Neural cell (in vitro differentiated cells): ENCODE data around the gene GATAD2A. TPM values are rescaled to one million over a fixed set of nuclear protein-coding genes. Genes with fewer than 3 reads are reported as not detected.

Experiments
- H2AFZ ChIP-seq: fragments of 200-600, 300-800 bp; sonication (generic), shearing (Covaris generic); 2 replicates; pipeline ENCODE4 v1.6.0; 2014; ENCODE audit warnings: low read depth, mild to moderate bottlenecking, antibody characterized with exemption, low read length, moderate library complexity
- H3F3A ChIP-seq: fragments of 200-600 bp; shearing (Covaris generic); 2 replicates; pipeline ENCODE4 v1.6.1; 2016; ENCODE audit warnings: mild to moderate bottlenecking, moderate library complexity, mixed read lengths, antibody characterized with exemption, low read length; ENCODE audit not compliant: insufficient read depth, poor library complexity, severe bottlenecking
- H3K27ac ChIP-seq: fragments of 200-600, 300-800 bp; sonication (generic), shearing (Covaris generic); 2 replicates; pipeline ENCODE4 v1.5.1; 2014; ENCODE audit warnings: mild to moderate bottlenecking, low read length, moderate library complexity
- H3K27me3 ChIP-seq: fragments of 300-800, 200-600 bp; sonication (generic), shearing (Covaris generic); 2 replicates; pipeline ENCODE4 v1.6.0; 2014; ENCODE audit warnings: mild to moderate bottlenecking, low read depth, low read length, moderate library complexity; ENCODE audit not compliant: insufficient read depth
- H3K36me3 ChIP-seq: fragments of 300-800, 200-600 bp; sonication (generic), shearing (Covaris generic); 2 replicates; pipeline ENCODE4 v1.5.1; 2014; ENCODE audit warnings: mild to moderate bottlenecking, antibody characterized with exemption, low read length, moderate library complexity; ENCODE audit not compliant: insufficient read depth
- H3K4me2 ChIP-seq: fragments of 300-800, 200-600 bp; sonication (generic), shearing (Covaris generic); 2 replicates; pipeline ENCODE4 v1.6.0; 2014; ENCODE audit warnings: mild to moderate bottlenecking, low read length
- H3K4me3 ChIP-seq: fragments of 300-800, 200-600 bp; sonication (generic), shearing (Covaris generic); 2 replicates; pipeline ENCODE4 v1.5.1; 2014; ENCODE audit warnings: mild to moderate bottlenecking, low read length, moderate library complexity
- H3K79me2 ChIP-seq: fragments of 200-600 bp; shearing (Covaris generic); replicated peaks from 2 replicates; pipeline ENCODE4 v1.6.0; 2014; ENCODE audit warnings: mild to moderate bottlenecking, low read length, moderate library complexity; ENCODE audit not compliant: insufficient read depth
- H3K9ac ChIP-seq: fragments of 300-800, 200-600 bp; sonication (generic), shearing (Covaris generic); 2 replicates; pipeline ENCODE4 v1.6.1; 2016; ENCODE audit warnings: mild to moderate bottlenecking, low read length, mixed read lengths
- H3K9me2 ChIP-seq: fragments of 200-600 bp; shearing (Covaris generic); 2 replicates; pipeline ENCODE4 v1.6.1; 2016; ENCODE audit warnings: mild to moderate bottlenecking, low read length, mixed read lengths; ENCODE audit not compliant: insufficient read depth
- H3K9me3 ChIP-seq: fragments of 200-600, 300-800 bp; sonication (generic), shearing (Covaris generic); 2 replicates; pipeline ENCODE4 v1.6.1; 2016; ENCODE audit warnings: mild to moderate bottlenecking, mixed run types, low read length, moderate library complexity, mixed read lengths
- H4K20me1 ChIP-seq: fragments of 200-600 bp; shearing (Covaris generic); 2 replicates; pipeline ENCODE4 v1.6.1; 2016; ENCODE audit warnings: mild to moderate bottlenecking, mixed run types; ENCODE audit not compliant: insufficient read depth
- CTCF ChIP-seq: fragments of 450-650 bp; IDR thresholded peaks from 2 replicates; pipeline ENCODE4 v1.5.1; 2014; ENCODE audit warnings: antibody characterized with exemption, mild to moderate bottlenecking, moderate library complexity; ENCODE audit not compliant: poor library complexity, severe bottlenecking
- EP300 ChIP-seq: fragments of 450-650 bp; conservative IDR thresholded peaks from 2 replicates; pipeline ENCODE4 v1.6.1; 2014; ENCODE audit warnings: antibody characterized with exemption, mild to moderate bottlenecking, moderate library complexity; ENCODE audit not compliant: poor library complexity, severe bottlenecking
- POLR2AphosphoS5 ChIP-seq: IDR thresholded peaks from 2 replicates; pipeline ENCODE4 v1.6.1; 2012
- RAD21 ChIP-seq: fragments of 450-650 bp; conservative IDR thresholded peaks from 2 replicates; pipeline ENCODE4 v1.6.1; 2014; ENCODE audit warnings: antibody characterized with exemption, mild to moderate bottlenecking, moderate library complexity
- REST ChIP-seq: IDR thresholded peaks from 2 replicates; pipeline ENCODE4 v1.6.1; 2012; ENCODE audit warnings: borderline replicate concordance
- SMC3 ChIP-seq: fragments of 450-650 bp; conservative IDR thresholded peaks from 2 replicates; pipeline ENCODE4 v1.6.1; 2014; ENCODE audit warnings: antibody characterized with exemption, mild to moderate bottlenecking, moderate library complexity; ENCODE audit not compliant: poor library complexity
- TAF1 ChIP-seq: IDR thresholded peaks from 2 replicates; pipeline ENCODE4 v1.6.1; 2012; ENCODE audit warnings: low read depth
- polyA plus RNA-seq: library from polyadenylated mRNA; depleted of rRNA; stranded (reverse); fragments of >200 nt; gene quantifications from 2 replicates; pipeline ENCODE4 v1.2.3, GENCODE V29; 2014

GATAD2A gene
- polyA plus RNA-seq, 1 donor from 2014 or later, result 13.9 TPM

- Histone ChIP-seq H3K4me2 (no peak overlapping the region), H3K4me3 (no peak overlapping the region), H2AFZ (no peak overlapping the region), H3K27ac (no peak overlapping the region), H3K9ac (no peak overlapping the region), H4K20me1 (no peaks in the 10 kb centered on the region), H3F3A (no peaks in the 10 kb centered on the region), H3K9me2 (no peaks in the 10 kb centered on the region), H3K27me3 (no peaks in the 10 kb centered on the region), H3K36me3 (peaks cover 5% of the 10 kb centered on the region), H3K79me2 (no peaks in the 10 kb centered on the region), H3K9me3 (no peaks in the 10 kb centered on the region)
- no peak for TF ChIP-seq CTCF
- no peak for TF ChIP-seq REST
- TF ChIP-seq EP300, result no peak
Measured at GRCh38 chr19:19506592-19506991, 101.1 kb downstream of the GATAD2A start.

- TF ChIP-seq RAD21, result no peak
- Histone ChIP-seq H3K9me3 (no peaks in the 10 kb centered on the region), H3K9me2 (no peaks in the 10 kb centered on the region), H2AFZ (no peak overlapping the region), H3K27me3 (no peaks in the 10 kb centered on the region), H3K79me2 (no peaks in the 10 kb centered on the region), H3K36me3 (peaks cover 5% of the 10 kb centered on the region), H4K20me1 (no peaks in the 10 kb centered on the region), H3K9ac (no peak overlapping the region), H3K4me2 (no peak overlapping the region), H3K4me3 (no peak overlapping the region), H3F3A (no peaks in the 10 kb centered on the region), H3K27ac (no peak overlapping the region)
Measured at GRCh38 chr19:19507354-19507753, 101.9 kb downstream of the GATAD2A start.

GRCh38 chr19:19508217-19508616 is 102.7 kb downstream of the GATAD2A start:
- TF ChIP-seq POLR2AphosphoS5 (no peak), TAF1 (no peak), RAD21 (no peak), EP300 (no peak), SMC3 (no peak)
- Histone ChIP-seq H3K9me3 (no peaks in the 10 kb centered on the region), H3K27me3 (no peaks in the 10 kb centered on the region), H4K20me1 (no peaks in the 10 kb centered on the region), H3K4me2 (no peak overlapping the region), H3K79me2 (no peaks in the 10 kb centered on the region), H3K9me2 (no peaks in the 10 kb centered on the region), H3K9ac (no peak overlapping the region), H2AFZ (no peak overlapping the region), H3F3A (no peaks in the 10 kb centered on the region), H3K4me3 (no peak overlapping the region), H3K27ac (no peak overlapping the region), H3K36me3 (peaks cover 5% of the 10 kb centered on the region)
